Activated CD4-positive, alpha-beta T cell treated with anti-CD3 and anti-CD28 coated beads, Interleukin-2, amount 10 ng/mL, durations not matched to agents 7 days and 5 days (primary cell): Measurements from ENCODE around the gene OR1E2. TPM values are rescaled to one million over a fixed set of nuclear protein-coding genes. Genes with fewer than 3 reads are reported as not detected.
"Not testable (repeated sequence)": the region's sequence is repeated elsewhere in the genome, so short reads cannot be mapped to it uniquely, and the experiment has no call there.

Source experiments
- CTCF ChIA-PET: fragments of 350-600 bp; sonication (Branson Sonifier 250); formaldehyde crosslinking; loops from one replicate; lab custom pipeline; 2021; ENCODE audit warnings: antibody characterized with exemption; lab: Charles Lee
- POLR2A ChIA-PET: fragments of 350-600 bp; sonication (Branson Sonifier 250); formaldehyde crosslinking; loops from one replicate; lab custom pipeline; 2021; ENCODE audit warnings: antibody characterized with exemption; lab: Charles Lee
- DNase-seq: peaks from one replicate; pipeline ENCODE4 v3.0.0-alpha.2; 2020
- H3K27ac Mint-ChIP-seq: one replicate; pipeline ENCODE4 v1.8.0; 2021; ENCODE audit warnings: mild to moderate bottlenecking, moderate library complexity, mixed read lengths
- H3K27me3 Mint-ChIP-seq: one replicate; pipeline ENCODE4 v1.8.0; 2021; ENCODE audit warnings: mixed read lengths
- H3K36me3 Mint-ChIP-seq: one replicate; pipeline ENCODE4 v1.8.0; 2021; ENCODE audit warnings: low read depth, mixed read lengths
- H3K4me1 Mint-ChIP-seq: one replicate; pipeline ENCODE4 v1.8.0; 2021; ENCODE audit warnings: mixed read lengths
- H3K4me3 Mint-ChIP-seq: one replicate; pipeline ENCODE4 v1.8.0; 2021; ENCODE audit warnings: mild to moderate bottlenecking, moderate library complexity, mixed read lengths
- H3K9me3 Mint-ChIP-seq: one replicate; pipeline ENCODE4 v1.8.0; 2021; ENCODE audit warnings: mixed read lengths
- total RNA-seq, 2 experiments: library from RNA; stranded (reverse); gene quantifications; one replicate each; pipeline ENCODE4 v1.2.3, GENCODE V29; 2021

OR1E2 gene
- total RNA-seq, 2 experiments from 2014 or later, result not detected

DNA sequence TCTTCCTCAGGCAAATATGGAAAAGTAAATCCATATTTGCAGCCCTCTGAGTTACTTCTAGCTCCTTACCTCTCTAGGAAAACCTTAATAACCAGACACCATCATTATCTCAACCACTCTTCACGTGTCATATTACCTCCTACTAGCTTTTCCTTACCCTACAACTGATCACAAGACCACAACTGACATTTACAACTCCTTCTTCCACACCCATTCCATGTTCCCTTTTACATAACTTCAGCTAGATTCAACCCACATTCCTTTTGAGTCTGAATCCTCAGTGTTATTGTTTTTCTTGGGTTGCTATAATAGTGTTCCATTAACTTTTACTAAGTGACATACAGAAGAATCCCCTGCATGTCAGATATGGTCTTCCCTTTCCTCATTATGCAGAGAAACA, 4.7 kb upstream of the OR1E2 start:
- no peaks in the 10 kb centered on the region for H3K4me1 Mint-ChIP-seq
- H3K9me3 Mint-ChIP-seq, result no peaks in the 10 kb centered on the region
- H3K4me3 Mint-ChIP-seq, result no peak overlapping the region
- H3K36me3 Mint-ChIP-seq, result no peaks in the 10 kb centered on the region
- CTCF ChIA-PET, result no interaction called here
- H3K27me3 Mint-ChIP-seq, result peaks cover 17% of the 10 kb centered on the region
- no peak overlapping the region for H3K27ac Mint-ChIP-seq
- POLR2A ChIA-PET, result no interaction called here
- no peak for DNase-seq

DNA sequence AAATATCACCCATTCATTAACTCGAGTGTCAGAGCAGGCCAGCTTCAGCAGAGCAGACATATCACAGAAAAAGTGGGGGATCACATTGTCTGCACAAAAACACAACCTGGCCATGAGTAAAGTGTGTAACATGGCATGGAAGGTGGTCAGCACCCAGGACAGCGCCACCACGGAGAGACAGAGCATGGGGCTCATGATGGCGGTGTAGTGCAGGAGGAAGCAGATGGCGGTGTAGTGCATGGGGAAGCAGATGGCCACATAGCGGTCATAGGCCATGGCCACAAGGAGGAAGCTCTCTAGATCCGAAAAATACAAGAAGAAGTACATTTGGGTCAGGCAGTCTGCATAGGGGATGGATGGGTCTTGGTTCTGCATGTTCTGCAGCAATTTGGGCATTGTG, 426 bp downstream of the OR1E2 start:
- DNase-seq, result peak; percentile 7
- H3K27ac Mint-ChIP-seq, CTCF ChIA-PET, H3K4me3 Mint-ChIP-seq, H3K36me3 Mint-ChIP-seq, POLR2A ChIA-PET, H3K27me3 Mint-ChIP-seq, H3K9me3 Mint-ChIP-seq, H3K4me1 Mint-ChIP-seq: not testable (repeated sequence)

- ChIA-PET CTCF (no interaction called here), POLR2A (no interaction called here)
- Mint-ChIP-seq H3K4me3 (no peak overlapping the region), H3K27ac (no peak overlapping the region), H3K9me3 (no peaks in the 10 kb centered on the region), H3K4me1 (no peaks in the 10 kb centered on the region), H3K27me3 (peaks cover 19% of the 10 kb centered on the region), H3K36me3 (no peaks in the 10 kb centered on the region)
- no peak for DNase-seq
These were observed 15.4 kb downstream of the OR1E2 start for GRCh38 chr17:3418222-3418621.

DNA sequence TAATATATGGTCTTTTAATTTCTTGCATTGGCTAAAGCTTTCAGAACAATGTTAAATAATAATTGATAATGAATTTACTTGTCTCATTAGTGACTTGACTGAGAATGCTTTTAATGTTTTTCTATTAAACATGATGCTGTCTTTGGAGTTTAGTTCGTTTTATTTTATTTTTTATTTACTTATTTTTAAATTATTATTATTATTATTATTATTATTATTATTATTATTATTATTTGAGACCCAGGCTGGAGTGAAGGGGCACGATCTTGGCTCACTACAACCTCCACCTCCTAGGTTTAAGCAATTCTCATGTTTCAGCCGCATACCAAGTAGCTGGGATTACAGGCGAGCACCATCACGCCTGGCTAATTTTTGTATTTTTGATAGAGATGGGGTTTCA, 18.0 kb downstream of the OR1E2 start:
- Mint-ChIP-seq H3K36me3 (no peaks in the 10 kb centered on the region), H3K27me3 (peaks cover 21% of the 10 kb centered on the region), H3K27ac (no peak overlapping the region), H3K4me1 (no peaks in the 10 kb centered on the region), H3K4me3 (no peak overlapping the region), H3K9me3 (no peaks in the 10 kb centered on the region)
- CTCF ChIA-PET, result no interaction called here
- DNase-seq, result no peak
- POLR2A ChIA-PET, result no interaction called here

DNA sequence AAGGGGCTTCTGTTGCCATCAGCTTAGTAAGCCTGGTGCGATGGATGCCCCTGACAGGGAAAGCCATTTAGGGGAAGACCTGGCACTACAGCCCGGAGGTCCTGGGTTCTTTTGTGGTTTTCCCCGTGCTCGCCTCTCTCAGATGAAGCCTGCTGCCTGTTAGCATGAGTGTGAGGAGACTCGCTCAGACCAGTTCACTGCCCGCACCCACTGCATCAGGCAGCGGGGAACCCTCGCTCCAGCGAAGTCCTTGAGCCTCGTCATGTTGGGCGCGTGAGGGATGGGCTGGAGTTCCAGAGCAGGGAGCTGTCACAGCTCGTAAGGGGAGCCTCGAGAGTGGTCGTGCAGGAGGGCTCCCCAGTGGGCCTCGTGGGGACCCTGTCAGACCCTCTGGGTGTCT, 21.4 kb downstream of the OR1E2 start:
- DNase-seq, POLR2A ChIA-PET, CTCF ChIA-PET, H3K36me3 Mint-ChIP-seq, H3K4me3 Mint-ChIP-seq, H3K4me1 Mint-ChIP-seq, H3K27me3 Mint-ChIP-seq, H3K27ac Mint-ChIP-seq: not testable (repeated sequence)
- H3K9me3 Mint-ChIP-seq, result peaks cover 11% of the 10 kb centered on the region

- H3K27me3 Mint-ChIP-seq, result peaks cover 8% of the 10 kb centered on the region
- peaks cover 17% of the 10 kb centered on the region for H3K9me3 Mint-ChIP-seq
- H3K4me1 Mint-ChIP-seq, result no peaks in the 10 kb centered on the region
- CTCF ChIA-PET, result no interaction called here
- no peaks in the 10 kb centered on the region for H3K36me3 Mint-ChIP-seq
- H3K4me3 Mint-ChIP-seq, result no peak within 1 kb of the TSS
- H3K27ac Mint-ChIP-seq, result no peak within 1 kb of the TSS
- DNase-seq, result no peak
- POLR2A ChIA-PET, result no interaction called here
These were observed 22.6 kb downstream of the OR1E2 start, which contains the start of gene OR3A3 for GRCh38 chr17:3411070-3411469. TSS of gene OR3A3 (plus strand) at chr17:3411370.

DNA sequence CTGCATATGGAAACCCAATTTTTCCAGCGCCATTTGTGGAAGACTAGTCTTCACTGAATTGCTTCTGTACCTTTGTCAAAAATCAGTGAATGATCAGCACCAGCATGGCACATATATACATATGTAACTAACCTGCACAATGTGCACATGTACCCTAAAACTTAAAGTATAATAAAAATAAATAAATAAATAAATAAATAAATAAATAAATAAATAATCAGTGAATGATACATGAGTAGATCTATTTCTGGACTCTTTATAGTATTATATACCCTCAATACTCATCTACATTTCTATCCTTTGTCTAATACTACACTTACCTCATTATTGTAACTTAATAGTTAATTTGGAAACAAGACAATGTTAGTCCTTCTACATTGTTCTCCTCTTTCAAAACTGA, 29.8 kb downstream of the OR1E2 start:
- POLR2A ChIA-PET, H3K36me3 Mint-ChIP-seq, CTCF ChIA-PET, H3K27ac Mint-ChIP-seq, H3K4me3 Mint-ChIP-seq, DNase-seq, H3K27me3 Mint-ChIP-seq, H3K4me1 Mint-ChIP-seq: not testable (repeated sequence)
- peaks cover 15% of the 10 kb centered on the region for H3K9me3 Mint-ChIP-seq

DNA sequence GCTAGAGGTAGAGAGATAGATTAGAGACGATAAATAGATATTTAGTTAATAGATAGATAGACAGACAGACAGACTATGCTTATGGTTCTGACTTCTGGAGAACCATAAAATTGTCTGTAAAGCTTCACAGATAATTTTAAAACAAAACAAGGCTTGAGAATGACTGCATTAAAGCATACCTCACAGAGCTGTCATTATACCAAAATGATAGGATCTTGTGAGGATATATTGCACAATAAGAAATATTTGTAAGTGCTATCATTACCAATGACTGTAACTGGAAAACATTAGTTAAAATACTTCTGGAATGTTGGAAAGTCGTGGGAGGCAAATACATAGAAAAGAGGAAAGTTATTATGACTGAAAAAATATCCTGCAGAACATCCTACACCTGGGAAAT, 31.9 kb downstream of the OR1E2 start:
- Mint-ChIP-seq H3K4me3 (no peak overlapping the region), H3K27me3 (no peaks in the 10 kb centered on the region), H3K9me3 (peaks cover 5% of the 10 kb centered on the region), H3K36me3 (no peaks in the 10 kb centered on the region), H3K27ac (no peak overlapping the region), H3K4me1 (no peaks in the 10 kb centered on the region)
- ChIA-PET POLR2A (no interaction called here), CTCF (no interaction called here)
- no peak for DNase-seq

- Mint-ChIP-seq H3K27ac (no peak overlapping the region), H3K4me3 (no peak overlapping the region), H3K36me3 (no peaks in the 10 kb centered on the region), H3K4me1 (no peaks in the 10 kb centered on the region), H3K27me3 (no peaks in the 10 kb centered on the region), H3K9me3 (no peaks in the 10 kb centered on the region)
- ChIA-PET POLR2A (no interaction called here), CTCF (no interaction called here)
- no peak for DNase-seq
These were observed 33.6 kb downstream of the OR1E2 start for GRCh38 chr17:3400055-3400454.

GRCh38 chr17:3398310-3398709, 35.3 kb downstream of the OR1E2 start, which contains the start of gene OR1E1:
TSS of gene OR1E1 (minus strand) at chr17:3398410. CDS start at chr17:3398410, 0 bp downstream.
- Mint-ChIP-seq H3K27me3 (no peaks in the 10 kb centered on the region), H3K36me3 (no peaks in the 10 kb centered on the region), H3K27ac (no peak within 1 kb of the TSS), H3K9me3 (no peaks in the 10 kb centered on the region), H3K4me3 (no peak within 1 kb of the TSS), H3K4me1 (no peaks in the 10 kb centered on the region)
- DNase-seq, result no peak
- ChIA-PET POLR2A (no interaction called here), CTCF (no interaction called here)

DNA sequence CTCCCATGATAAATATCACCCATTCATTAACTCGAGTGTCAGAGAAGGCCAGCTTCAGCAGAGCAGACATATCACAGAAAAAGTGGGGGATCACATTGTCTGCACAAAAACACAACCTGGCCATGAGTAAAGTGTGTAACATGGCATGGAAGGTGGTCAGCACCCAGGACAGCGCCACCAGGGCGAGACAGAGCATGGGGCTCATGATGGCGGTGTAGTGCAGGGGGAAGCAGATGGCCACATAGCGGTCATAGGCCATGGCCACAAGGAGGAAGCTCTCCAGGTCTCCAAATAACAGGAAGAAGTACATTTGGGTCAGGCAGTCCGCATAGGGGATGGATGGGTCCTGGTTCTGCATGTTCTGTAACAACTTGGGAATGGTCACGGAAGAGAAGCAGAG, 35.8 kb downstream of the OR1E2 start:
- H3K9me3 Mint-ChIP-seq, POLR2A ChIA-PET, H3K27ac Mint-ChIP-seq, H3K4me3 Mint-ChIP-seq, H3K27me3 Mint-ChIP-seq, H3K36me3 Mint-ChIP-seq, CTCF ChIA-PET, H3K4me1 Mint-ChIP-seq: not testable (repeated sequence)
- peak; percentile 12 for DNase-seq

- DNase-seq, result no peak
- ChIA-PET POLR2A (no interaction called here), CTCF (no interaction called here)
- Mint-ChIP-seq H3K27ac (no peak overlapping the region), H3K4me3 (no peak overlapping the region), H3K36me3 (no peaks in the 10 kb centered on the region), H3K9me3 (no peaks in the 10 kb centered on the region), H3K27me3 (peaks cover 23% of the 10 kb centered on the region), H3K4me1 (peaks cover 5% of the 10 kb centered on the region)
These were observed 43.9 kb downstream of the OR1E2 start for GRCh38 chr17:3389791-3390190.

DNA sequence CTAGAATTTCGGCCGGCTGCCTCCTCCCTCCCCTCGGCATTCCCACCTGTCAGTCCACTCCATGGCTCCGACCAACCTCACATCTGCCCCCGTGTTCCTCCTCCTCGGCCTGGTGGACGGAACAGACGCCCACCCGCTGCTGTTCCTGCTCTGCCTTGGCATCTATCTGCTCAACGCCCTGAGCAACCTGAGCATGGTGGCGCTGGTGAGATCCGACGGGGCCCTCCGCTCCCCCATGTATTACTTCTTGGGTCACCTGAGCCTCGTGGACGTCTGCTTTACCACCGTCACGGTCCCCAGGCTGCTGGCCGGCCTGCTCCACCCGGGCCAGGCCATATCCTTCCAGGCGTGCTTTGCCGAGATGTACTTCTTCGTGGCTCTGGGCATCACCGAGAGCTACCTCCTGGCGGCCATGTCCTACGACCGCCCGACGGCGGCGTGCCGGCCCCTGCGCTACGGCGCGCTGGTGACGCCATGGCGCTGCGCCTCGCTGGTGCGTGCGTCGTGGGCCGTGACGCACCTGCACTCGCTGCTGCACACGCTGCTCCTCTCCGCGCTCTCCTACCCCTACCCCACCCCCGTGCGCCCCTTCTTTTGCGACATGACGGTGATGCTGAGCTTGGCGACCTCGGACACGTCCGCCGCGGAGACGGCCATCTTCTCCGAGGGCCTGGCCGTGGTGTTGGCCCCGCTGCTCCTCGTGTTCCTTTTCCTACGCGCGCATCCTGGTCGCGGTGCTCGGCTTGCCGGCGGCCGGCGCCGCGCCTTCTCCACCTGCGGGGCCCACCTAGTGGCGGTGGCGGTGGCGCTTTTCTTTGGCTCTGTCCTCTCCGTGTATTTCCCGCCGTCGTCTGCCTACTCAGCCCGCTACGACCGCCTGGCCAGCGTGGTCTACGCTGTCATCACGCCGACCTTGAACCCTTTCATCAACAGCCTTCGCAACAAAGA, 47.5 kb downstream of the OR1E2 start, which contains the start of gene OR3A2:
Gene OR3A2, minus strand, starts transcription at position 440 of the 948 bp plus-strand sequence.
- Mint-ChIP-seq H3K27me3 (peaks cover 15% of the 10 kb centered on the region), H3K27ac (peak within 1 kb of the TSS; percentile 81), H3K4me1 (peaks cover 5% of the 10 kb centered on the region), H3K9me3 (no peaks in the 10 kb centered on the region), H3K4me3 (peak within 1 kb of the TSS; percentile 64), H3K36me3 (no peaks in the 10 kb centered on the region)
- peak; percentile 21 for DNase-seq
- ChIA-PET POLR2A (no interaction called here), CTCF (no interaction called here)
